A549 treated with AZD9567 at 1 μM for 4 hours (cell line): ENCODE measurements around the gene RBM18. TPM values are rescaled to one million over a fixed set of nuclear protein-coding genes. Genes with fewer than 3 reads are reported as not detected.

Experiments used
- total RNA-seq: library from RNA; stranded (reverse); fragments of 200-300 nt; extraction: Qiagen RNA extraction; gene quantifications from 5 replicates; pipeline ENCODE4 v1.2.3, GENCODE V29; 2022; ENCODE audit not compliant: insufficient read depth

Gene RBM18
- total RNA-seq = 13.9 to 24.4 TPM (median 21.7 TPM) in 5 replicates

GRCh38 chr9:122264360-122265148, at the start of gene RBM18, which contains the start of gene MRRF:
RBM18 (minus strand) TSS chr9:122264840; CDS start chr9:122261492, 3,348 bp downstream.
MRRF (plus strand) TSS chr9:122264882; CDS start chr9:122270892, 6,010 bp downstream.

GRCh38 chr9:122228568-122229484, 35.8 kb downstream of the RBM18 start, which contains the start of gene LHX6:
LHX6 (minus strand) TSS chr9:122228957; CDS start chr9:122228740, 217 bp downstream.

Other genes with a start within 250 kb of the RBM18 start
- 3.0 to 5.8 TPM (median 5.4 TPM) in 5 replicates for gene TTLL11, start 171.5 kb downstream of the RBM18 start, total RNA-seq
- 108 to 116 TPM (median 111 TPM) in 5 replicates for gene NDUFA8, start 105.1 kb downstream of the RBM18 start, total RNA-seq
- gene MORN5, start 104.9 kb downstream of the RBM18 start, total RNA-seq = not detected in 5 replicates
- 1.2 to 1.7 TPM (median 1.4 TPM) in 4 of 5 replicates, not detected in the other for gene LHX6, start 35.9 kb downstream of the RBM18 start, total RNA-seq
- gene MRRF, start within 50 bp of the RBM18 start, total RNA-seq = 61.4 to 85.0 TPM (median 65.5 TPM) in 5 replicates
- gene PTGS1, start 106.2 kb upstream of the RBM18 start, total RNA-seq = 0.62 to 1.3 TPM (median 1.1 TPM) in 5 replicates
- not detected in 5 replicates for gene OR1J1, start 213.1 kb upstream of the RBM18 start, total RNA-seq
- gene OR1J2, start 246.0 kb upstream of the RBM18 start, total RNA-seq = not detected in 5 replicates